KMS-11 (cell line): ENCODE data around the gene PRSS33.

Source experiments
- H2AFZ ChIP-seq: fragments of 200-600 bp; sonication (generic); 2 replicates; pipeline ENCODE4 v1.6.1; 2016; ENCODE audit warnings: antibody characterized with exemption, mixed run types, low read depth
- H3K27ac ChIP-seq: fragments of 200-600 bp; sonication (generic); 2 replicates; pipeline ENCODE4 v1.6.1; 2016; ENCODE audit warnings: mild to moderate bottlenecking, mixed run types
- H3K27me3 ChIP-seq: fragments of 200-600 bp; sonication (generic); 2 replicates; pipeline ENCODE4 v1.6.1; 2017; ENCODE audit warnings: mild to moderate bottlenecking, low read depth, mixed run types, moderate library complexity; ENCODE audit not compliant: insufficient read depth
- H3K36me3 ChIP-seq: fragments of 200-600 bp; sonication (generic); 2 replicates; pipeline ENCODE4 v1.6.1; 2017; ENCODE audit warnings: mild to moderate bottlenecking, mixed run types; ENCODE audit not compliant: insufficient read depth
- H3K4me1 ChIP-seq: fragments of 200-600 bp; sonication (generic); 2 replicates; pipeline ENCODE4 v1.6.1; 2016; ENCODE audit warnings: mild to moderate bottlenecking, low read depth, mixed run types; ENCODE audit not compliant: poor library complexity, severe bottlenecking
- H3K4me2 ChIP-seq: fragments of 200-600 bp; sonication (generic); 2 replicates; pipeline ENCODE4 v1.7.0; 2016; ENCODE audit warnings: mild to moderate bottlenecking, mixed run types
- H3K4me3 ChIP-seq: fragments of 200-600 bp; sonication (generic); IDR thresholded peaks from 2 replicates; pipeline ENCODE4 v1.6.1; 2017; ENCODE audit warnings: low read depth, low read length, mixed read lengths; ENCODE audit not compliant: insufficient read depth
- H3K79me2 ChIP-seq: fragments of 200-600 bp; sonication (generic); 2 replicates; pipeline ENCODE4 v1.6.1; 2016; ENCODE audit warnings: low read depth, mixed run types; ENCODE audit not compliant: insufficient read depth
- H3K9ac ChIP-seq: fragments of 200-600 bp; sonication (generic); 2 replicates; pipeline ENCODE4 v1.6.1; 2016; ENCODE audit warnings: mild to moderate bottlenecking, mixed run types
- H4K20me1 ChIP-seq: fragments of 200-600 bp; sonication (generic); 2 replicates; pipeline ENCODE4 v1.6.1; 2016; ENCODE audit warnings: mild to moderate bottlenecking, mixed run types; ENCODE audit not compliant: insufficient read depth
- TF ChIP-seq, protein P1 (sequence below): fragments of 200-600 bp; sonication (generic); conservative IDR thresholded peaks from 2 replicates; pipeline ENCODE4 v1.6.1; 2017; ENCODE audit warnings: low read depth, mild to moderate bottlenecking, antibody characterized with exemption, low read length, moderate library complexity, mixed read lengths

Gene PRSS33

GRCh38 chr16:2741168-2741567 is 46.2 kb downstream of the PRSS33 start:
- Histone ChIP-seq H4K20me1 (no peaks in the 10 kb centered on the region), H3K79me2 (no peaks in the 10 kb centered on the region), H3K4me3 (no peak overlapping the region), H3K27me3 (0 out of 2 replicates have a peak, but pooled peaks cover 4% of the 10 kb centered on the region), H3K4me1 (no peaks in the 10 kb centered on the region), H3K36me3 (no peaks in the 10 kb centered on the region), H3K4me2 (no peak overlapping the region), H3K27ac (no peak overlapping the region), H2AFZ (no peak overlapping the region), H3K9ac (no peak overlapping the region)
- TF ChIP-seq, protein P1, sequence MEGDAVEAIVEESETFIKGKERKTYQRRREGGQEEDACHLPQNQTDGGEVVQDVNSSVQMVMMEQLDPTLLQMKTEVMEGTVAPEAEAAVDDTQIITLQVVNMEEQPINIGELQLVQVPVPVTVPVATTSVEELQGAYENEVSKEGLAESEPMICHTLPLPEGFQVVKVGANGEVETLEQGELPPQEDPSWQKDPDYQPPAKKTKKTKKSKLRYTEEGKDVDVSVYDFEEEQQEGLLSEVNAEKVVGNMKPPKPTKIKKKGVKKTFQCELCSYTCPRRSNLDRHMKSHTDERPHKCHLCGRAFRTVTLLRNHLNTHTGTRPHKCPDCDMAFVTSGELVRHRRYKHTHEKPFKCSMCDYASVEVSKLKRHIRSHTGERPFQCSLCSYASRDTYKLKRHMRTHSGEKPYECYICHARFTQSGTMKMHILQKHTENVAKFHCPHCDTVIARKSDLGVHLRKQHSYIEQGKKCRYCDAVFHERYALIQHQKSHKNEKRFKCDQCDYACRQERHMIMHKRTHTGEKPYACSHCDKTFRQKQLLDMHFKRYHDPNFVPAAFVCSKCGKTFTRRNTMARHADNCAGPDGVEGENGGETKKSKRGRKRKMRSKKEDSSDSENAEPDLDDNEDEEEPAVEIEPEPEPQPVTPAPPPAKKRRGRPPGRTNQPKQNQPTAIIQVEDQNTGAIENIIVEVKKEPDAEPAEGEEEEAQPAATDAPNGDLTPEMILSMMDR: no peak

- no peaks in the 10 kb centered on the region for H4K20me1 ChIP-seq
- no peaks in the 10 kb centered on the region for H3K4me1 ChIP-seq
- no peaks in the 10 kb centered on the region for H3K79me2 ChIP-seq
- no peak overlapping the region for H3K4me2 ChIP-seq
- TF ChIP-seq, protein P1: no peak
- no peak overlapping the region for H3K4me3 ChIP-seq
- no peak overlapping the region for H3K9ac ChIP-seq
- H3K36me3 ChIP-seq: no peaks in the 10 kb centered on the region
- no peak overlapping the region for H3K27ac ChIP-seq
- H2AFZ ChIP-seq: no peak overlapping the region
- 0 out of 2 replicates have a peak, but pooled peaks cover 4% of the 10 kb centered on the region for H3K27me3 ChIP-seq
Measured at GRCh38 chr16:2740476-2740875, 46.9 kb downstream of the PRSS33 start.

DNA sequence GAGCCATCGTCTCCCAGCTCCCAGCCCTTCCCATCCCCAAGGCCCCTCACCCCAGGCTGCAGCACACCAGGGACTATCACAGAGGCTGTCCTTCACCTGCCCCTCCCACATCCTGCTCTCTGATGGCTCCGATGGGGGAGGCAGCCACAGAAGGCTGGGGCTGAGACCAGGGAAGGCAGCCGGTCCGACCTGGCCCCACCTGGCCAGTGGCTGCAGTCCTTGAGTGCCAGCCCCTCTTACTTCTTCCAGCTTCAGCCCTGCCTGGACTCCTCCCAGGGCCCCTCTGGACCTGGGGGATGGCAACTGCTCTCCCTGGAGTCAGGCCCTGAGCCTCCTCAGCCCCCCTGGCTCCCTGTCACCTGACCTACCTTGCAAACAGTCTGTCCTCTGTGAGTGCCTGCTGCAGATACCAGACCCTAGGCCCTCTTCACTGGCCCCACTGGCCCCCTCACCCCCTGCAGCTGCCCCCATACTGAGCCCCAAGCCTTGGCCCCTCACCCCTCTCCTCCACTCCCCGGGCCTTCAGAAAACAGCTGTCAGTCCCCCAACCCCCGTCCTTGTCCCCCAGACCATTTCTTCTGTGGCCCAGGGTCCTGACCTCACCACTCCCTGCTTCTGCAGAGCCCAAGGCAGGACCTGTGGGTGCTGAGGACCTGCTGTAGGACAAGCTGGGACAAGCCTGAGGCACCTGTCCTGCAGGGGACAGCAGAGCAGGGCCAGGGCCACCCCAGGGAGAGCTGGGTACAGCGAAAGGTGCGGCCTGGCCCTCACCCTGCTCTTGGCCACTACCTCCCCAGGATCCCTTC is 47.5 kb downstream of the PRSS33 start:
- no peaks in the 10 kb centered on the region for H3K27me3 ChIP-seq
- TF ChIP-seq, protein P1: no peak
- H3K27ac ChIP-seq: no peak overlapping the region
- no peak overlapping the region for H2AFZ ChIP-seq
- H4K20me1 ChIP-seq: no peaks in the 10 kb centered on the region
- no peaks in the 10 kb centered on the region for H3K36me3 ChIP-seq
- H3K79me2 ChIP-seq: no peaks in the 10 kb centered on the region
- H3K4me2 ChIP-seq: no peak overlapping the region
- H3K4me3 ChIP-seq: no peak overlapping the region
- no peaks in the 10 kb centered on the region for H3K4me1 ChIP-seq
- H3K9ac ChIP-seq: no peak overlapping the region

DNA sequence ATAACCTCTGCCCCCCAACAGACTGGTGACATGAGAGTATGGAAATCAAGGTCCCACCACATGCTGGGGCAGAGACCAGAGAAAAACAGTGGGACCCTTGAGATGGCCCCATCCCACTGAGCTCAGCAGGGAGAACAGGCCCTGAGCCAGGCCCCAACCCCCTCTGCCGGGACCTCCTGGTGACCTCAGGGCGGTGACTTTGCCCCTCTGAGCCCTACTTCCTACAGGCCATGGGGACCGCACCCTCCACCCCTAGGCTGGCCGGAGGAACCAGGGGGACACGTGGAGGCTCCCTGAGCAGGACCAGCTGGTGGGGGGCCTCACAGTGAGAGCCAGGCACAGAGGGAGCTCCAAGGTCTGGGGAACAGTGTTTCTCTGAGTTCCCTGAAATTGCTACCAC is 48.7 kb downstream of the PRSS33 start:
- no peaks in the 10 kb centered on the region for H3K27me3 ChIP-seq
- H3K27ac ChIP-seq: no peak overlapping the region
- no peak overlapping the region for H3K9ac ChIP-seq
- H3K4me3 ChIP-seq: no peak overlapping the region
- TF ChIP-seq, protein P1: no peak
- no peak overlapping the region for H2AFZ ChIP-seq
- no peaks in the 10 kb centered on the region for H3K4me1 ChIP-seq
- no peaks in the 10 kb centered on the region for H3K79me2 ChIP-seq
- H3K36me3 ChIP-seq: no peaks in the 10 kb centered on the region
- no peaks in the 10 kb centered on the region for H4K20me1 ChIP-seq
- no peak overlapping the region for H3K4me2 ChIP-seq
